Right forelimb (tissue), 1 donor: ENCODE data around the gene PDLIM5.
"Not testable (repeated sequence)": the region's sequence is repeated elsewhere in the genome, so short reads cannot be mapped to it uniquely, and the experiment has no call there.

Source experiments
- DNase-seq: peaks from one replicate; pipeline ENCODE4 v3.0.0-alpha.2; 2018

The PDLIM5 gene

DNA sequence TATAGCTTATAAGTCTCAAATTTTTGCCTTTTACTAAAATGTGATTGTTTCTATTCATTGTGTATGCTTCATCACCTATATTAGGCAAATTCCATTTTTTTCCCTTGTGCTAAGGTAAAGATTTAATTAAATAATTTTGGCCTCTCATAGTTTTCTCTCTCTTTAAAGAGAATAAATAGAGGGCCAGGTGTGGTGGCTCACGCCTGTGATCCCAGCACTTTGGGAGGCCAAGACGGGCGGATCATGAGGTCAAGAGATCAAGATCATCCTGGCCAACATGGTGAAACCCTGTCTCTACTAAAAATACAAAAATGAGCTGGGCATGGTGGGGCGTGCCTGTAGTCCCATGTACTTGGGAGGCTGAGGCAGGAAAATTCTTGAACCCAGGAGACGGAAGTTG is 213.3 kb downstream of the PDLIM5 start:
- not testable (repeated sequence) for DNase-seq

DNA sequence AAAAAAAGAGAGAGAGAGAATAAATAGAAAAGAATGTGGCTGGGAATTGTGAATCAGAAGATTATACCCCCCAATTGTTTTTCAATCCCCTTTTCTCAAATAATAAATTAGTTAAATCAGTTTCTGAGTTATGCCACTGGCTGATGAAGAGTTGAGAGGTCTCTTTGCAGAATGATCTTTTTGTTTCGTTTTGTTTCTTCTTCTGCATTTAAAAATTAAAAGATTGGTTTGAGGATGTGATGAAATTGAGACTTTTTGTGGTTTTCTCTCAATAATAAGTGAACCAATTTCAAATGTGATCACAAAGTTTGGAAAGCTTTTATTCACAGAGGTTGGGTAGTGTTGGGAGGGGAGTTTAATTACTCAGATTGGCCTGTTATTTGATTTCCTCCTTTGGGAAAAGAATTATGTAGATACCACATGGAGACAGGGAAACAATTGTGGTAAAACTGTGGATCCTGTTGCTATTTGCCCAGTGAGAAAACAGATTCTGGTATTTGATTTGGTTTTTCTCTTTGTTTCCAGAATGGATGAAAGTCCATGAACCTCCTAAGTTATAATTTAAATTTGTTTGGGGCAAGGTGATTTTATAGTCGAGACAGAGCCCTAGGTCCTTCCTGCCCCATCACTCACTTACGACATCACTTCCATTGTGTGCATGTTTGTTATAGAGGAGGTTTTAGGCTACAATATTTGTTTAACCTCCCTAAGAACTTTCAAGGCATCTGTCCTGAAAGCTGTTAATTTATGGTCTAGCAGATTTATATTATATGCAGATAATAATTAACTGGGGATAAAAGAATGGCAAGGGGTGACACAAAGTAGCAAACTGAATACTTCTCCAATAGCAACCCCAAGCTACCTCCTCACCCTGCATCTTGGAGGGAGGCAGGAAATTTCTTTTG is 214.0 kb downstream of the PDLIM5 start:
- DNase-seq = no peak

DNA sequence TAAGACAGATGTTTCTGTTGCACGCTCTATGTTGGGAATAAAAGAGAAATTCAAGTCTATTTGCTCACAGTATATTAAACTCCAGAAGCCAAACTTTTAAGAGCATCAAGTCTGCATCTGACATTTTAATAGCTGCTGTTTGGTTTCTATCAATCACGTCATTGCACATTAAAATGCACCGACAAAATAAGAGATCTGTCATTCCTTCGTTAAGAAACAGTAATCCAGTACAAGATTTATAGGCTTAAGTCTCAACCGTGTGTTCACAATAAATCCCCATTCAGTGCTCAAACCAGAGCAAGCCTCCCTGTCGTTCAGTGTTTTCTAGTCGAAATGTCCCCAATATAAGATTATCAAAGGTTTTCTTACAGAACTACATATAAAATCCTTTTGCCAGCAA is 217.0 kb downstream of the PDLIM5 start:
- DNase-seq = no peak

DNA sequence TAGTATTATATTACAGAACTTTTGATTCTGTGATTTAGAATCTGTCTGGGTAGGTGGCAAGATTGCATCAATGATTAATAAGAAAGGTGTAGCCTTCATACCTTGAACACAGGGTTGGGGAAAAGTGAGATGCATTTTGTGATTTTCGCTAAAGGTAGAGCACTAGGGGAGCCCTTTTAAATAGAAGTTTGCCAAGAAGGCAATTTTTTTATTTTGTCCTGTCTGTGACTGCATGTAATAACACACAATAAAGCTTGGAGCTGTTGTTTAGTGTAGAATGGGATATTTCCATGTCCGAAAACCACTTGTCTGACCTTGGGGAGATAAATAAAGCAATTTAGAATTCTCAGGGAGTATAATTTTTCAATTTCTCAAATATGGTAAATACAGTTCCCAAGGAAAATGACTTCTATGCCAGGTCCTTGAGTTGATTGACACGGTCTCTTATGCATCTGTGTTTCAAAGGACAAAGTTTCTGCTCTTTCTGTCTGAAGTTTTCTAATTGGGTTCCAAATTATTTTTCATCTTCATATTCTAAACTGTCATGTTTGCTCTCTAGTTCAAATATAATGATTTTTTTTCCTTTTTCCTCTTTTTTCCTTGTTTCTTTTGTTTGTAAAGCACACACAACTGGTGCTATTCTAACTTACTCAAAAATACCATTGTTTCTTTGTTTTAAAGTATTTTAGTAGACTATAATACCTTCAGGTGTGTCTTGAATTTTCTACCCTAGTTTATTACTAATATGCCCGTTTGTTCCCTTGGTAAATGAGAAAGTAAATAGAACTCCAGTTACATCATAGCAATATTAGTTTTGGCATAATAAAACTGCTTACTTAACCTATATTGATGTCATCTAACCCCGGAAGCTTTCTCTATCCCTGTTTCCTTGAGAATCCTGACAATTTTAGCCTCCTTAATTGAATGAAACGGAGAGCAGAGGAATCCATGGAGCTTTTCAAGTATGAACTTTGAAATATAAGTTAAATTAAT is 218.2 kb downstream of the PDLIM5 start:
- no peak for DNase-seq

DNA sequence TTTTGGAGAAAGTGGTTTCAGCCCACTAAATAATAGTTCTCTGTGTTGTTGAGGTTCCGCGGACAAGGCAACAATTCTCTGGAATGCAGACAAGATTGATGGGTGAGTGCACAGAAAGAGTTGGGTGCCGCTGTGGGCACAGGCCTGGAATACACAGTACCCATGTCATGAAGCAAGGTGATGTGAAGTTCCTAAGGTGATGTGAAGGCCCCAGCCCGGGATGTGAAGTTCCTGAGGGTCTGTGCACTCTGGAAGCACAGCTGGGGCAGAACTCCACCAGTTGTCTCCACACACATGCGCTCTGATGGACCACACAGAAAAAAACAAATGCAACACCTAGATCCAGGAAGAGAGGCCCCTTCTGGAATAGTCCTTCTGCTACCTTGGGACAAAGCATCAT is 219.4 kb downstream of the PDLIM5 start:
- no peak for DNase-seq

DNA sequence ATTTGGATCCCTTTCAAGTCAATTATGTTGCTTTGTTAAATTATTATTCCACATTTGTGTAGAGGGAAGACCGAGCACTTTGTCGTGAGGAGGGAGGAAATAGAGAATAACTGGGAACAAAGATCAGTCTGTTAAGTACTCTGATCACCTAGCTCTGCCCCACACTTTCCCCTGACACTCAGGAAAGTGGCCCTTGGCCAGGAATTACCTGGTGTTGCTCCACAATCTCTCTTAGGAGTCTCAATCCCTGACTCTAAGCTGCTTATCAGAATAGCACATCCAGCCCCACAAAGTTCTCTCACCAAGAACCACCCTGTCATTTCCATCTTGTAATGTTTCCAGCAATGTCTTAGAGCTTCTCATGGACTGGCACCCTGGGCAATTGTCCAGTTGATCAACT is 222.2 kb downstream of the PDLIM5 start:
- DNase-seq = no peak

DNA sequence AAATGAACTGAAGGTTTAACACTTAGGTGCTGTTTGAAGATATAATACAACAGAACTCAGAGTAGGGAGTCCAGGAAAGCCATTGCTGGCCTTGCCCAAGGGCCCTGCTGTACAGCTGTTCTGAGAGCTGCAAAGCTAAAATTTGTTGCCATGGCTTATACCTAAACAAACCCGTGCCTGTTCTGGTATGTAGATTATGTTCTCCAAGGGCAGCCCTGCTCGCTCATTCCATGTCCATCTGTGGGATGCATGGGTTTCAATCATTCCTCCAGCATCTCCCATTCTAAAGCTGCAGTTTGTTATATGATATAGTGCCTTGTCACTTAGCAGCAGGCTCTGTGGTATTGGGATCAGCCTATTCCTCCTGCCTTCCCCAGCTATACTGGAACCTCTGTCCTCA is 225.2 kb downstream of the PDLIM5 start:
- peak; percentile 53 for DNase-seq

DNA sequence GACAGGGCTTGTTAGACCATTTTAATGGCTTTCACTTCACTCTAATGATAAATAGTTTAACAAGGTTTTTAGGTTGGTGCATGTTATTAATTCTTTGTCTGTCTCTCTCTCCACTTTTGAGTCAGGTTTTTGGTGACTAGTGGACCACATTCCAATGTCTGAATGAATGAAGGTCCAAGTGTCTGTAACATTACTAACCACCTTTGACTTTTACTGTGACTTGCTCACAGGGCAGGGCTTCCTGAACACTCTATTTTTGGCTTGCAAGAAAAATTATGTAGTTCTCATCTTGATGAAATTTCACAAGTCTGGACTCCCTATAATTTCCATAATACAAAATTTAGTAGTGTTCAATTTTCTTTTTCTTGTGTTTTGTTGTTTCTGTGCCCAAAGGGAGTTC is 227.2 kb downstream of the PDLIM5 start:
- no peak for DNase-seq

DNA sequence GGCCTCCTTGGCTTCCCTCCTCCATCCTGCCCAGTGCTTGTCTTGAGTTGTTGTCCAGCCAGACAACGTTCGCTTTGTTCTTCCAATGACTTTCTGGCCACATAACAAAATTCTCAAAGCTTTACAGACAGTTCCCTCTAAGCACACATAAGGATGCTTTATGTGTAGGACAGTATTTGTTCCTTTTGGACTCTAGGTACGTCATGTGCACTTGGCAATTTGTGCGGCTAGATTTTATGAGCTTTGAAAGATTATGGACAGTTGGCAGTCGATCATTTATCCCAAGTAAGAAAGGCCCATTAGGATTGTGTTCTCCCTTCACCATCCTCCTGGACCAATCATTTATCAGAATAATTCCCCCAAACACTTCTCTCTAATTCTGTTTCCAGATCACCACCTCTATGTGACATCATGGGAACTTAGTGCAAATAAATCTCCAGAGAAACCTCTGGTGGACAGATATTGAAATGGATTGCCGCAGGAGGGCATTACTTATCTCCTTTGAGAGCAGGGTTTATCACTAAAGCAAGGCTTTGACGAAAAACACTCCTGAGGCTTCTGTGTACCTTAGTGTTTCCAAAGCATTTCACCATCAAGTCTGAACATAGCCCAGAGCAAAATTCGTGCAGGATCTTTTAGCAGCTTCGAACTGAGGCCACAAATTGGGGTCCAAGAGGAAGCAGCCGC is 228.6 kb downstream of the PDLIM5 start:
- DNase-seq = no peak

DNA sequence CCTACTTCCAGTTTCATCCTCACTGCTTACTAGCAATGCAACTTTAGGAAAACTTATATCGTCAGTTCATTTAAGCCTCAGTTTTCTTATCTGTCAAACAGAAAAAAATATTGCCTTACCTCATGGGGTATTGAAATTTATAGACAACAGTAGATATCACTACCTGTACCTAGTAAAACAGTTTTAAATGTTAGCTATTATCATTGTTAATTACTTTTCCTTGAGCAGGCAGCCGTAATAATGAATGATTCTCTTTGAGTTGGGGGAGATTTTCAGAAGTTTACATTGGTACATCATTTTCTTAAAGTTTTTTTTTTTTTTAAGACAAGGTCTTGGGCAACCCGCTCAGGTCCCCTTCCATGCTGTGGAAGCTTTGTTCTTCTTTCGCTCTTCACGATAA is 234.3 kb downstream of the PDLIM5 start:
- no peak for DNase-seq

DNA sequence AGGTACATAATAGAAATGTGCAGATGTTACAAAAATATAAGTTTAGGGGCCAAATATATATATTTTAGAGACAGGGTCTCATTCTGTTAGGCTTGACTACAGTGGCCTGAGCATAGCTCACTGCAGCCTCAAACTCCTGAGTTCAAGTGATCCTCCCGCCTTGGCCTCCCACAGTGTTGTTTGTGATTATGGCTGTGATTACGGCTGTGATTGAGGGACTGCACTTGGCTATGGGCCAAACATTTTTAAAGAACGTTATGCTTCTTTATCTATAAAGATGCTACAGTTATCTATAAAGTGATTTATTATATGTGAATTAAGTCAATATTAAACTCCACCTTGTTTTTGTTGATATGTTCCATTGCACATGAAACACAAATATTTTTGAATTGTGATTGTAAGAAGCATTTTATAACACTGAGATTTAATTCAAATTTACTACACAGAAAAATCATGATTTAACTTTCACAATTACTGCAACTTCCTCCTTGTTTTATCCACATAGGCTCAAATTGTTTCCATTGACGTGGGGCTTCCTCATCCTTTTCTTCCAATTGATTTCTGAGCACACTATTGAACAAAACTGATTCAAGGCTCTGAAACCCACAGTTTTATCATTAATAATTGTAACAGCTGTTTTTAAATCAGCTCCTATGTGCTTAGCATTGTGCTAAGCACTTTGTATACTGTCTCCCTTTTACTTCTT is 237.6 kb downstream of the PDLIM5 start:
- DNase-seq = no peak

DNA sequence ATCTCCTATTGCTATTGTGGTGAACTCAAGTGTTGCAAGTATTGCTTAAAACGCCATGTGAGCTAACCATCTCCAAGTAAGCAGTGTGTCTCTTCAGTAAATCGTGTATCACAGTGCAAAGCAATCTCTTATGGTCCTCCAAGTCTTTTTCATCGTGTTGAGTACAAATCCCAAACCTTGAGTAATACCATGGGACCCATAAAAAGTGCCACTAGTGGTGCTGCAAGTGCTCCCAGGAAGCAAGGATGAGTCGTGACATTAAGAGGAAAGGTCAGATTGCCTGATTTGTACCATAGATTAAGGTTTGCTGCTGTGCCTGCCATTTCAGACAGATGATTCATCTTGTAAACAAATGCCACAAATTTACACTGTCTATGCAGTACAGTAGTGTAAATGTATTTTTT is 239.1 kb downstream of the PDLIM5 start:
- no peak for DNase-seq

DNA sequence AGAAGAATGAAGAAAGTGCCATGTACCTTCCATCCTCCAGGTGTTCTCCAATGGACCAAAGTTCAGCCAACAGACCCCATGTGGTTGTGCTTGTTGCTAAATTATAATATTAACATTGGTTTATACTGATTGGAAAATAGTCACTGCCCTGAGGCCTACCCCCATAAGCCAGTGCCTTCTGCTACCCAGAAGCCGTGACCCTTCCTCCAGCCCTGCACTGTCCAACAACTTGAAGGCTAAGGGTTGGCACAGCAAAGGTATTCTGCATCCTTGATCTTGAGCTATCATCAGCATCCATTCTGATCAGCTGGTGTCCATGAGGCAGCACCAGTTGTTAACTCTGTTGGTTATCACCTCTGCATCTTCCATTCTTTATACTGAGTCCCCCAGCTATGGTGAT is 239.8 kb downstream of the PDLIM5 start:
- DNase-seq = no peak

DNA sequence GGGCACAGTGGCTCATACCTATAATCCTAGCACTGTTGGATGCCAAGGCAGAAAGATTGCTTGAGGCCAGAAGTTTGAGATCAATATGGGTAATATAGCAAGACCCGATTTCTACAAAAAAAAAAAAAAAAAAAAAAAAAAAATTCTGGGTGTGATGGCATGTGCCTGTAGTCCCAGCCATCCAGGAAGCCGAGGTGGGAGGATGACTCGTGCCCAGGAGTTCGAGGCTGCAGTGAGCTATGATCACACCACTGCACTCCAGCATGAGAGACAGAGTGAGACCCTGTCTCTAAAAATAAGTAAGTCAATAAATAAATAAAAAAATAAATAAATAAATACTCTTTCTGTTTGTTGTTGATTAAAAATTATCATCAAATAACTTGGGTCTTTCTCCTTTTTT is 243.6 kb downstream of the PDLIM5 start:
- no peak for DNase-seq

DNA sequence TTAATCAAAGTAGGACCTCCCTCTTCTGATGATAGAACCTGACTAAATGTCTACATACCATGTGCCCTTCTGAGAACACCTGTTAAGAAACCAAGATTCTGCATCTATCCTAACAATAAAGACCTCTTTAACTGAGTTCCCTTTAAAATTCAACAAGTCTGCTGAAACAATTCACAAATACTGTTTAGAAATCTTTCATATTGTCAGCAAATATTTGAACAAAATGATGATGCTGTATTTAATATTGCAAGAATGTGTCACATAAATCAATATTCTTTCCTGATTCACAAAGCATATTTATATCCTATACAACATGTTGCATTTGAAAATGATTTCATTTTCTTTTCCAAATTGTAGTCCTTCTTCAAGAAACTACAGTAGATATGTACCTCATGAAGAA is 246.4 kb downstream of the PDLIM5 start:
- DNase-seq = no peak

DNA sequence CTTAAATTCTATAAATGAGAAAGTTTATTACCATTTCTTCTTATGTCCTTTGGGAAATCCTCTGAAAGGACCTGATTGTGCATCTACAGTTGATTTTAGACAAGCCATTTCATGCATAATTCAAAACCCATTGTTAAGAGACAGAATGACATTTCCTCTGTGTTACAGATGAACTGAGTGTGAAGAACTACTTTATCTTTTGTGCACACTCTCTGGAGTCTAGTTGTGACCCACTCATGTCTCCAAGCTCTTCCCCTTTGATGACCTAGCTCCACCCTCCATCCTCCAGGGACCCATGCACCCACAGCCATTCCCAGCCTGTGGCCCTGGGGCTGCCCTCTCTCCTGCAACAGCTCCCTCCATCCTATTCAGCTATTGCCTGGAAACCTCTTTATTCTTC is 248.6 kb downstream of the PDLIM5 start:
- no peak for DNase-seq

DNA sequence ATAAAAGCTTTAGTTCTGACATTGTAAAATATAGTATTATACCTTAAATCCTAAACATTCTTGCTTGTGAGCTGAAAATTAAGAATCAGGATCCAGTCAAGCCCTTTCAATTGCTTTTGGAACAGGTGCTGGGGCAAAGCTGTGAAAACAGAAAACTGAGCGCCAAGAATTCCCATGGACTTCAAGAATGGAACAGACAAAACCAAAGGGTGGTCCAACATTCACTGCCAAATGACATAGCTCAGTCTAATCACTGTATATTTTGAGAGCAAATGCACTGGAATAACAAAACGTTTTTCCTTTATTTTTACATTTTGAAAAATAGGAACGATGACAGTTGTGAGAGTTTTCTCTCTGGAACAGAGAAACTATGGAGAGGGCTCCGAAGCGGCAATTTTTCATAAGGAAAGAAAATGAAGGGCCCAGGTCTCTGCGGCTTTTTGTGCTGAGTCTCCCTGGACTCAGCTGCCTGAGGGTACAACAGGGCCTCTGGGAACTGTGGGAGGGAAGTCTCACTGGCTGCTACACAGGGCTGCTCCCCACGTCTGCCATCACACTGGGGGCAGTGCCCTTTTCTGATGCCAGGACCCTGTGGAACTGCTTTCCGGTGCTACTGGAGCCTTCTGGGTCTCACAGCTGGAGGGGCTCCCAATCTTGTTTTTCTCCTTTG is 250.0 kb downstream of the PDLIM5 start:
- DNase-seq = no peak

DNA sequence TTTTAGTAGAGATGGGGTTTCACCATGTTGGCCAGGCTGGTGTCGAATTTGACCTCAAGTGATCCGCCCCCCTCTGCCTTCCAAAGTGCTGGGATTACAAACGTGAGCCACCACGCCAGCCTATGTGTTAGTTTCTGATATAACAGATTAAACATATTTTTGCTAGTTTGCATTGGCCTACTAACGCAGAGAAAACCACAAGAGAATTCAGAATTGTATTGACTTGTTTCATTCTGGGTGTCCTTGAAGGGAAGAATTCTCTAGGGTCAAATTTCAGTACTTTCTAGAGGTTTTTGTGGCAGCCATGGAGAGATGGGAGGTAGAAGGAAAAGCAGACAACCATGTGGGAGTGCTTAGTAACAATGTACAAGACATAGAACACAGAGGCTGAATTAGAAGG is 259.9 kb downstream of the PDLIM5 start:
- DNase-seq = no peak

DNA sequence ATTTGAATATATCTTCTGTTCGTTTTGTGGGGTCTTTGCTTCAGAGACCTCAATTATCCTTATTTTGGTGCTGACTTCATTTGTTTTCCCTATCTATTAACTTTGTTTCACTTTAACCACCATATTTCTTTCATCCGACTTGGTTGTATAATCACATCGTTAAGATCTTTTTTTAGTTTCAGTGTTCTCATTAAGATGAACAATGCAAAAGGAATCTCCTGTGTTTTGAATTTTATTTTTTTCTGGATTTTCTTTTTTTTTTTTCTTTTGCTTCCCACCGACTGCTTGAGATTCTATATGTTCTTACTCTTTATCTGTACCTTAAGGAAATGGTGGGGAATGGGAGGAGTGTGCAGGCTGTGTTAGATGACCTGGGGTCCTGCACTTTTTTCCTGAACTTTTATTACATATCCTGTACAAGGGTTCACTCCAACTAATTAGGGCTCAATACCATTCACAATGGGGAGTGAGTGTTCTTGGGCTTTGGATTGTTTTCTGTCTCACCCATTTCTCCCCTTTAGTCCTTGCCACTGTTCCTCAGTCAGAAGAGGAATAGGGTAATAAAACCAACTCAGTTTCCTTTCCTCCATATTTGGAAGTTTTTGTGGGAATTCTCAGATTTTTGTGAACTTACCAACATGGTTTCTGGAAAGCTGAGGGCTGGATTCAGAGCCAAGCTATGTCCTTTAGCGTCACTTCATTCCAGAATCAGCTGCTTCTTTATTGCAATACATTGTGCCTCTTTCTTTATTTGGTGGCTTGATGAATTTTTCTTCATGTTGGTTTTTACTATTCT is 262.8 kb downstream of the PDLIM5 start:
- DNase-seq = no peak

DNA sequence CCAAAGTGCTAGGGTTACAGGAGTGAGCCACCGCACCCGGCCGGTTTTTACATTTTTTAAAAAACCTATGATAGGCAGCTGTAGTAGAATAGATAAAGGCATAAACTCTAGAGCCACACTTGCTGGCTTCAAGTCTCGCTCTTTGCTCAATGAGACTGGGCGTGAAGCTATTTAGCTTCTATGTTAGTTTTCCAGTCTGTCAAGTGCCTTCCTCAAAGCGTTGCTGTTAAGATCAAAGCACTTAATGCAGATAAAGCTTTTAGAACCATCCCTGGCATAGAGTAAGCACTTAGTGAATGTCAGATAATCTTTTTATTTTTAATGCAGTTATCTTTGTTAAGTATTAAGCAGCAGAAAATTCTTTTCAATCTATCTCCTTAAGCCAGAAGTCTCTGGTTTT is 264.0 kb downstream of the PDLIM5 start:
- no peak for DNase-seq
